H1 (cell line): ENCODE measurements around the gene ECD. TPM values are rescaled to one million over a fixed set of nuclear protein-coding genes. Genes with fewer than 3 reads are reported as not detected.

Source experiments
- CTCF ChIA-PET: fragments of 300-600 bp; sonication (Branson Sonifier 250); formaldehyde crosslinking; loops from one replicate; lab custom pipeline; 2021; ENCODE audit not compliant: partially characterized antibody; lab: Charles Lee
- POLR2A ChIA-PET: fragments of 300-600 bp; sonication (Branson Sonifier 250); formaldehyde crosslinking; loops from one replicate; lab custom pipeline; 2021; ENCODE audit warnings: inconsistent platforms; ENCODE audit not compliant: partially characterized antibody; lab: Charles Lee
- DNase-seq, 2 experiments: peaks; one replicate each; pipeline versions ENCODE4 v3.0.0 to v3.0.0-alpha.2; 2010 to 2022; ENCODE audit warnings: low spot score in 2 of 2, low read depth in 1 of 2, mixed read lengths in 1 of 2
- FAIRE-seq: peaks from 2 replicates; lab custom pipeline; 2011; peaks lifted over from hg19 to GRCh38; lab: Jason Lieb, UNC
- H2AFZ ChIP-seq: 2 replicates; pipeline ENCODE4 v1.8.1; 2012; ENCODE audit warnings: low read length, inconsistent platforms
- H2AK5ac ChIP-seq: 2 replicates; pipeline ENCODE4 v1.6.1; 2013; ENCODE audit warnings: low read depth, low read length
- H2BK120ac ChIP-seq: replicated peaks from 2 replicates; pipeline ENCODE3; 2013; ENCODE audit warnings: low read depth, low read length, inconsistent platforms
- H2BK12ac ChIP-seq: 2 replicates; pipeline ENCODE4 v1.6.1; 2013; ENCODE audit warnings: low read depth, low read length
- H2BK15ac ChIP-seq: 2 replicates; pipeline ENCODE4 v1.6.1; 2013; ENCODE audit warnings: low read length
- H2BK20ac ChIP-seq: 2 replicates; pipeline ENCODE4 v1.6.1; 2013; ENCODE audit warnings: low read length
- H2BK5ac ChIP-seq: 2 replicates; pipeline ENCODE4 v1.6.1; 2013; ENCODE audit warnings: low read depth, low read length
- H3K14ac ChIP-seq: 2 replicates; pipeline ENCODE4 v1.6.1; 2013; ENCODE audit warnings: inconsistent platforms; ENCODE audit not compliant: insufficient read length
- H3K18ac ChIP-seq: 2 replicates; pipeline ENCODE4 v1.6.1; 2013; ENCODE audit warnings: low read length; ENCODE audit errors: extremely low read depth
- H3K23ac ChIP-seq: 2 replicates; pipeline ENCODE4 v1.6.1; 2013; ENCODE audit warnings: inconsistent platforms; ENCODE audit not compliant: insufficient read length
- H3K23me2 ChIP-seq: 2 replicates; pipeline ENCODE4 v1.6.1; 2013; ENCODE audit warnings: low read depth, low read length
- H3K27ac ChIP-seq: 2 replicates; pipeline ENCODE4 v1.6.1; 2011; ENCODE audit warnings: low read depth, low read length, inconsistent platforms
- H3K27me3 ChIP-seq, 4 experiments: replicated peaks in 1 of 4; 1 replicate in 1 of 4; 2 replicates in 3 of 4; pipeline versions ENCODE4 v1.6.1 to v1.8.1; 2011 to 2013; ENCODE audit warnings: low read length in 3 of 4, mild to moderate bottlenecking in 3 of 4, inconsistent platforms in 2 of 4, mixed read lengths in 2 of 4, moderate library complexity in 1 of 4; ENCODE audit not compliant: control insufficient read depth in 3 of 4, insufficient read depth in 3 of 4; ENCODE audit errors: extremely low read depth in 1 of 4
- H3K36me3 ChIP-seq, 4 experiments: 2 replicates each; pipeline versions ENCODE4 v1.6.1 to v1.8.1; 2011 to 2013; ENCODE audit warnings: mild to moderate bottlenecking in 4 of 4, low read length in 3 of 4, moderate library complexity in 2 of 4, control low read depth in 1 of 4, inconsistent platforms in 1 of 4; ENCODE audit not compliant: insufficient read depth in 4 of 4, control insufficient read depth in 2 of 4
- H3K4ac ChIP-seq: replicated peaks from 2 replicates; pipeline ENCODE3; 2013; ENCODE audit warnings: low read length, low read depth, mixed read lengths, inconsistent platforms; ENCODE audit not compliant: insufficient read length
- H3K4me1 ChIP-seq, 4 experiments: replicated peaks in 1 of 4; 1 replicate in 1 of 4; 2 replicates in 3 of 4; pipeline versions ENCODE4 v1.6.1 to v1.8.1; 2011 to 2013; ENCODE audit warnings: low read length in 3 of 4, inconsistent platforms in 2 of 4, mixed read lengths in 1 of 4; ENCODE audit not compliant: insufficient read depth in 4 of 4, control insufficient read depth in 3 of 4
- H3K4me2 ChIP-seq, 2 experiments: 2 replicates each; pipeline versions ENCODE4 v1.6.1 to v1.8.1; 2011 to 2013; ENCODE audit warnings: low read depth in 2 of 2, low read length in 2 of 2, control low read depth in 1 of 2, inconsistent platforms in 1 of 2, mild to moderate bottlenecking in 1 of 2; ENCODE audit not compliant: insufficient read depth in 1 of 2
- H3K4me3 ChIP-seq, 4 experiments: fragments of 200-600, 300-600 bp in 1 of 4; sonication (generic), shearing (Covaris generic), sonication (Bioruptor Twin) in 1 of 4; 2 replicates each; pipeline versions ENCODE4 v1.5.1 to v1.8.1; 2011 to 2016; ENCODE audit warnings: low read length in 4 of 4, low read depth in 3 of 4, control low read depth in 2 of 4, inconsistent platforms in 2 of 4, mild to moderate bottlenecking in 2 of 4, mixed read lengths in 1 of 4, moderate library complexity in 1 of 4; ENCODE audit not compliant: insufficient read depth in 2 of 4; ENCODE audit errors: extremely low read depth in 1 of 4
- H3K56ac ChIP-seq: replicated peaks from 2 replicates; pipeline ENCODE3; 2013; ENCODE audit warnings: low read depth, mild to moderate bottlenecking, mixed read lengths, low read length, inconsistent platforms; ENCODE audit not compliant: insufficient read length
- H3K79me1 ChIP-seq: 2 replicates; pipeline ENCODE4 v1.6.1; 2013; ENCODE audit warnings: low read depth, low read length, control low read depth
- H3K79me2 ChIP-seq, 2 experiments: 2 replicates each; pipeline versions ENCODE4 v1.6.1 to v1.8.1; 2012 to 2013; ENCODE audit warnings: low read length in 2 of 2, mild to moderate bottlenecking in 2 of 2, inconsistent platforms in 1 of 2; ENCODE audit not compliant: insufficient read depth in 2 of 2, control insufficient read depth in 1 of 2
- H3K9ac ChIP-seq, 4 experiments: replicated peaks in 1 of 4; 1 replicate in 1 of 4; 2 replicates in 3 of 4; pipeline versions ENCODE4 v1.6.1 to v1.8.1; 2011 to 2013; ENCODE audit warnings: low read depth in 3 of 4, low read length in 3 of 4, control low read depth in 2 of 4, mild to moderate bottlenecking in 2 of 4, moderate library complexity in 2 of 4, inconsistent platforms in 1 of 4; ENCODE audit errors: extremely low read depth in 1 of 4
- H3K9me3 ChIP-seq, 2 experiments: 2 replicates each; pipeline versions ENCODE4 v1.6.1 to v1.8.1; 2012 to 2013; ENCODE audit warnings: mild to moderate bottlenecking in 2 of 2, moderate library complexity in 2 of 2, control low read depth in 1 of 2, inconsistent platforms in 1 of 2, low read depth in 1 of 2, low read length in 1 of 2, mixed read lengths in 1 of 2; ENCODE audit not compliant: insufficient read depth in 2 of 2
- H4K20me1 ChIP-seq, 2 experiments: replicated peaks in 1 of 2; 2 replicates each; pipeline versions ENCODE3 to v1.8.1; 2011 to 2013; ENCODE audit warnings: inconsistent platforms in 2 of 2, low read length in 2 of 2, mild to moderate bottlenecking in 1 of 2; ENCODE audit not compliant: insufficient read depth in 2 of 2, control insufficient read depth in 1 of 2
- H4K5ac ChIP-seq: 2 replicates; pipeline ENCODE4 v1.6.1; 2013; ENCODE audit warnings: low read length, low read depth, mixed read lengths, inconsistent platforms; ENCODE audit not compliant: insufficient read length
- H4K8ac ChIP-seq: 2 replicates; pipeline ENCODE4 v1.8.0; 2013; ENCODE audit warnings: mild to moderate bottlenecking, moderate library complexity, low read length, inconsistent platforms; ENCODE audit not compliant: insufficient read depth; ENCODE audit errors: extremely low read depth
- H4K91ac ChIP-seq: replicated peaks from 2 replicates; pipeline ENCODE3; 2013; ENCODE audit warnings: low read length, mixed read lengths, inconsistent platforms; ENCODE audit not compliant: insufficient read length
- CBX5 ChIP-seq: fragments of 300-800, 300-1000 bp; sonication (generic); IDR thresholded peaks from 2 replicates; pipeline ENCODE4 v1.7.1; 2016; ENCODE audit warnings: antibody characterized with exemption, low read length, low read depth
- CREB1 ChIP-seq: IDR thresholded peaks from 2 replicates; pipeline ENCODE4 v1.6.1; 2012; ENCODE audit warnings: inconsistent platforms
- EZH2 ChIP-seq: fragments of 200-600 bp; sonication (generic); IDR thresholded peaks from 2 replicates; pipeline ENCODE4 v1.7.1; 2012; ENCODE audit warnings: low read depth, mild to moderate bottlenecking, moderate library complexity, low read length, inconsistent platforms; ENCODE audit not compliant: severe bottlenecking
- HDAC2 ChIP-seq, 2 experiments: fragments of 300-600 bp in 1 of 2; sonication (generic) in 1 of 2; IDR thresholded peaks; 2 replicates each; pipeline ENCODE4 v1.6.1; 2011 to 2012; ENCODE audit warnings: low read depth in 2 of 2, low read length in 2 of 2, mild to moderate bottlenecking in 2 of 2, moderate library complexity in 2 of 2, borderline replicate concordance in 1 of 2, inconsistent platforms in 1 of 2
- KDM1A ChIP-seq: fragments of 200-600, 300-600 bp; sonication (generic); IDR thresholded peaks from 2 replicates; pipeline ENCODE4 v1.7.1; 2016; ENCODE audit warnings: mild to moderate bottlenecking, low read length, borderline replicate concordance
- MAFK ChIP-seq: IDR thresholded peaks from 2 replicates; pipeline ENCODE4 v1.6.1; 2012; ENCODE audit warnings: low read depth, mild to moderate bottlenecking, improper control_type of control experiment, low read length
- RXRA ChIP-seq: IDR thresholded peaks from 2 replicates; pipeline ENCODE4 v1.6.1; 2011; ENCODE audit warnings: low read depth, mild to moderate bottlenecking, low read length, moderate library complexity; ENCODE audit not compliant: insufficient read depth
- SAP30 ChIP-seq: fragments of 300-600 bp; sonication (generic); IDR thresholded peaks from 2 replicates; pipeline ENCODE4 v1.7.1; 2012; ENCODE audit warnings: low read length, moderate library complexity, mild to moderate bottlenecking, inconsistent platforms; ENCODE audit not compliant: insufficient read depth, insufficient replicate concordance
- SIN3A ChIP-seq, 2 experiments: IDR thresholded peaks in 1 of 2; conservative IDR thresholded peaks in 1 of 2; 2 replicates each; pipeline ENCODE4 v1.6.1; 2011 to 2012; ENCODE audit warnings: low read length in 2 of 2, improper control_type of control experiment in 1 of 2, low read depth in 1 of 2, mild to moderate bottlenecking in 1 of 2
- SP1 ChIP-seq: IDR thresholded peaks from 2 replicates; pipeline ENCODE4 v1.6.1; 2011; ENCODE audit warnings: low read depth, low read length
- SP2 ChIP-seq: IDR thresholded peaks from 2 replicates; pipeline ENCODE4 v1.6.1; 2012; ENCODE audit warnings: mild to moderate bottlenecking, low read length, inconsistent platforms
- ZNF274 ChIP-seq: IDR thresholded peaks from 2 replicates; pipeline ENCODE4 v1.7.0; 2012; ENCODE audit warnings: low read length, borderline replicate concordance; ENCODE audit errors: extremely low read depth
- WGBS, 2 experiments: shearing (Covaris generic) in 1 of 2; methylation state at CpG; one replicate each; pipeline versions ENCODE4 v1.1.6 to v1.1.7; 2013 to 2015; ENCODE audit warnings: low lambda C conversion rate in 2 of 2, mixed read lengths in 2 of 2, inconsistent platforms in 1 of 2, low coverage in 1 of 2, missing lambda C conversion rate in 1 of 2; ENCODE audit not compliant: insufficient replicate concordance in 2 of 2, insufficient coverage in 1 of 2, insufficient read length in 1 of 2; ENCODE audit errors: extremely low coverage in 1 of 2, missing lambda C conversion rate in 1 of 2; 5-methylcytosine and 5-hydroxymethylcytosine counted together
- polyA plus RNA-seq, 7 experiments: library from polyadenylated mRNA; depleted of rRNA in 3 of 7; stranded (reverse) in 5 of 7; unstranded in 2 of 7; fragments of >200 nt in 5 of 7; fragments of 200-250 nt in 2 of 7; gene quantifications; 1 replicate in 5 of 7; 2 replicates in 1 of 7; 4 replicates in 1 of 7; pipeline versions ENCODE4 v1.2.1 to v1.2.3, GENCODE V29; 2011 to 2013; ENCODE audit warnings: missing spikeins in 2 of 7, mixed read lengths in 2 of 7
- total RNA-seq: library from RNA; stranded (reverse); fragmentation: NEBNext Ultra II Directional; extraction: Animal tissue kit (Norgen Biotek cat#: 25700); gene quantifications from 2 replicates; pipeline ENCODE4 v1.2.1, GENCODE V29; 2021

The ECD gene
- total and polyA plus RNA-seq, 2 of the 8 experiments (the other 6 are each of a cell fraction or from before 2014, with no cell fraction given), result 27.1 to 38.0 TPM

GRCh38 chr10:73113551-73113950, 54.3 kb downstream of the ECD start:
- 100% methylated on average over 1 of the region's 1 CpG; no CpG with 5 or more reads in 1 of the 2 experiments for WGBS, 2 experiments
- Histone ChIP-seq H2BK15ac (no peak overlapping the region), H2BK12ac (no peak overlapping the region), H3K23ac (no peak overlapping the region), H3K36me3 (no peaks in the 10 kb centered on the region), H2BK120ac (no peak overlapping the region), H3K27me3 (no peaks in the 10 kb centered on the region), H4K8ac (no peak overlapping the region), H2BK20ac (no peak overlapping the region), H2AFZ (no peak overlapping the region), H3K9me3 (0 out of 4 replicates have a peak, but pooled peaks cover 0 to 4% of the 10 kb centered on the region in 2 experiments), H4K20me1 (no peaks in the 10 kb centered on the region), H3K79me1 (no peaks in the 10 kb centered on the region), H3K4me3 (no peak overlapping the region), H3K23me2 (peaks cover 2% of the 10 kb centered on the region; the same call in 1 of the 2 replicates), H2AK5ac (no peak overlapping the region), H4K91ac (no peak overlapping the region), H3K14ac (no peak overlapping the region), H3K18ac (no peak overlapping the region), H3K4me1 (peaks cover 0 to 3% (median 2%) of the 10 kb centered on the region in 4 experiments; a peak in 1 of 7 replicates), H3K4me2 (no peak overlapping the region), H4K5ac (no peak overlapping the region), H3K9ac (no peak overlapping the region), H3K79me2 (no peaks in the 10 kb centered on the region), H3K27ac (no peak overlapping the region), H3K4ac (no peak overlapping the region), H2BK5ac (no peak overlapping the region), H3K56ac (no peak overlapping the region)
- FAIRE-seq (no peak), DNase-seq (no peak)
- ChIA-PET CTCF (interaction anchor here (0.7 kb wide), 1 partner anchor 238 kb away, joined by 4 read pairs; no protein-coding TSS in a partner anchor), POLR2A (interaction anchor here (0.6 to 2.9 kb wide), 7 partner anchors 9 to 482 kb away, joined by 3 to 10 read pairs (median 4); partner anchors contain the start of gene P4HA1)
- TF ChIP-seq EZH2 (no peak), CBX5 (no peak), CREB1 (no peak), ZNF274 (no peak), SAP30 (no peak), SIN3A (conservative IDR thresholded peaks at IDR 0.05 in 1 of 2, IDR thresholded peaks at IDR 0.05 in 1 of 2; ENCODE audit: low read depth in 1 of 2, low read length in 2 of 2) (no peak), SP1 (no peak), SP2 (no peak), HDAC2 (IDR thresholded peaks at IDR 0.05; ENCODE audit: borderline replicate concordance in 1 of 2, low read depth in 2 of 2, low read length in 2 of 2) (no peak), KDM1A (no peak), RXRA (no peak), MAFK (no peak)
